ENCODE data around the gene SHC3.

- no peak for TF ChIP-seq EZH2 (IDR thresholded peaks at IDR 0.05; ENCODE audit: borderline replicate concordance, low read depth, low read length)
- TF ChIP-seq BHLHE40 (IDR thresholded peaks at IDR 0.05; ENCODE audit: low read length): no peak
- no peak for TF ChIP-seq SRF (CRISPR knock-in tag; IDR thresholded peaks at IDR 0.05)
- TF ChIP-seq MTA1 (IDR thresholded peaks at IDR 0.05; ENCODE audit: borderline replicate concordance): no peak
- no peak for TF ChIP-seq TAF1 (IDR thresholded peaks at IDR 0.05; ENCODE audit: control insufficient read depth, extremely low read depth, insufficient read depth, low read length, severe bottlenecking)
- no peak for TF ChIP-seq ZFX (CRISPR knock-in tag; IDR thresholded peaks at IDR 0.05)
- no peak for TF ChIP-seq CTCF (IDR thresholded peaks at IDR 0.05 in 2 of 3, conservative IDR thresholded peaks at IDR 0.05 in 1 of 3; ENCODE audit: insufficient read depth in 2 of 3, low read depth in 1 of 3, low read length in 3 of 3)
Measured at GRCh38 chr9:88974641-88975040, 204.0 kb downstream of the SHC3 start.
